ENCODE measurements around the gene CAMKK1.

Gene CAMKK1

DNA sequence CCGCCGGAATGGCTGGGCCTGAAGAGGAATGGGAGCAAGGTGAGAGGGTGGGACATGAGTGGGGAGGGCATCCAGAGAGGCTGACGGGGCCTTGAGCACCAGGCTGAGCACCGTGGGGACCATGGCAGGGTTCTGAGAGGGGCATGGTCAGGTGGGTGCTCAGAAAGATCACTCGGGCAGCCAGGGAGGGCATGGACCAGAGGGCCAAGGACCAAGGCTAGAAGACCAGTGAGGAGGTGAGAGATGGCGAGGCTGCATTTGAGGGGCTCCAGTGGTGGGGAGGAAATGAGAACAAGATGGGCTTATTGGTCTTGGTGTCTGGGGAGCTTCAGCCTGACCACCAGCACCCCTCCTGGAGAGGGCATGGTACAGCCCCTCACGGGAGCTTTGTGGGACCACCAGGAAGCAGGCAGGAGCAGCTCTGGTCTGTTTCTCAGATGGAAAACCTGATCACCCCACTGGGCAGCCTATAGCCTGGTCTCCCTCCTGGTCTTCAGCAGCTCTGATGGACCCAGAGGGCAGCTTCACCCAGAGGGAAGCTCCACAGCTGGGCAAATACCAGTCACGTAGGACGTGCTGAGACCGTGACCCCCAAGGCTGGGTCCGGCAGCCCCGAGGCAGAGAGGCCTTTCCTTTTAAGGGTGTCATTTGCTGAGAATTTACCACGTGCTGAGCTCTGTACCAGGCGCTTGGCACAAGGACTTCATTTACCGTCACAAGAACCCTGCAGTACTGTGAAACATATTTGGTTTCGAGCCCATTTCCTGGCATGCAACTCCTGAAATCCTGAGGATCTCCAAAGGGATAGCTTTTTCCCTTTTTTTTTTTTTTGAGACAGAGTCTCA lies 35.4 kb downstream of the CAMKK1 start:
- no peak for TF ChIP-seq TAF1 (IDR thresholded peaks at IDR 0.05; ENCODE audit: borderline replicate concordance, insufficient read depth, low read length)
- TF ChIP-seq, protein P1, sequence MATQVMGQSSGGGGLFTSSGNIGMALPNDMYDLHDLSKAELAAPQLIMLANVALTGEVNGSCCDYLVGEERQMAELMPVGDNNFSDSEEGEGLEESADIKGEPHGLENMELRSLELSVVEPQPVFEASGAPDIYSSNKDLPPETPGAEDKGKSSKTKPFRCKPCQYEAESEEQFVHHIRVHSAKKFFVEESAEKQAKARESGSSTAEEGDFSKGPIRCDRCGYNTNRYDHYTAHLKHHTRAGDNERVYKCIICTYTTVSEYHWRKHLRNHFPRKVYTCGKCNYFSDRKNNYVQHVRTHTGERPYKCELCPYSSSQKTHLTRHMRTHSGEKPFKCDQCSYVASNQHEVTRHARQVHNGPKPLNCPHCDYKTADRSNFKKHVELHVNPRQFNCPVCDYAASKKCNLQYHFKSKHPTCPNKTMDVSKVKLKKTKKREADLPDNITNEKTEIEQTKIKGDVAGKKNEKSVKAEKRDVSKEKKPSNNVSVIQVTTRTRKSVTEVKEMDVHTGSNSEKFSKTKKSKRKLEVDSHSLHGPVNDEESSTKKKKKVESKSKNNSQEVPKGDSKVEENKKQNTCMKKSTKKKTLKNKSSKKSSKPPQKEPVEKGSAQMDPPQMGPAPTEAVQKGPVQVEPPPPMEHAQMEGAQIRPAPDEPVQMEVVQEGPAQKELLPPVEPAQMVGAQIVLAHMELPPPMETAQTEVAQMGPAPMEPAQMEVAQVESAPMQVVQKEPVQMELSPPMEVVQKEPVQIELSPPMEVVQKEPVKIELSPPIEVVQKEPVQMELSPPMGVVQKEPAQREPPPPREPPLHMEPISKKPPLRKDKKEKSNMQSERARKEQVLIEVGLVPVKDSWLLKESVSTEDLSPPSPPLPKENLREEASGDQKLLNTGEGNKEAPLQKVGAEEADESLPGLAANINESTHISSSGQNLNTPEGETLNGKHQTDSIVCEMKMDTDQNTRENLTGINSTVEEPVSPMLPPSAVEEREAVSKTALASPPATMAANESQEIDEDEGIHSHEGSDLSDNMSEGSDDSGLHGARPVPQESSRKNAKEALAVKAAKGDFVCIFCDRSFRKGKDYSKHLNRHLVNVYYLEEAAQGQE (IDR thresholded peaks at IDR 0.05; ENCODE audit: insufficient read depth in 1 of 2, low read depth in 2 of 2, low read length in 2 of 2), result no peak
- TF ChIP-seq POLR2AphosphoS5 (IDR thresholded peaks at IDR 0.05; ENCODE audit: low read depth, low read length), result no peak

DNA sequence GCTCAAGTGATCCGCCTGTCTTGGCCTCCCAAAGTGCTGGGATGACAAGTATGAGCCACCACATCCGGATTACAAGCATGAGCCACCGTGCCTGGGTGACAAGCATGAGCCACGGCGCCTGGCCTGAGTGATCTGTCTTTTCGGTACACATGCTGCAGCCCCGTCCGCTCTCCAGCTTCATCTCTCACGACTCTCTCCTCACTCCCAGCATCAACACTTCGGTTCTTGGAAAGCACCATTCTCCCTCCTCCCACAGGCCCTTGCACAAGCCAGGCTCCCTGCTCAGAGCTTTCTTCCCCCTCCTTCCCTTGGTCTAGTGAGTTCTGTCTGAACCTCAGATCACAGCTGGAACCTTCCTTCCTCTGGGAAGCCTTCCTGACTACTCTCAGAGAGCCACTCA lies 40.3 kb downstream of the CAMKK1 start:
- TF ChIP-seq SIN3A (IDR thresholded peaks at IDR 0.05; ENCODE audit: borderline replicate concordance, insufficient read depth, low read length), result no peak
- TF ChIP-seq POLR2AphosphoS5 (IDR thresholded peaks at IDR 0.05; ENCODE audit: low read depth, low read length), result no peak
- no peak for TF ChIP-seq FOXP2 (optimal IDR thresholded peaks at IDR 0.05; ENCODE audit: borderline replicate concordance, extremely low read depth, extremely low read length, insufficient read depth)
- no peak for TF ChIP-seq TAF1 (IDR thresholded peaks at IDR 0.05; ENCODE audit: borderline replicate concordance, insufficient read depth, low read length)
- TF ChIP-seq, protein P1 (IDR thresholded peaks at IDR 0.05; ENCODE audit: insufficient read depth in 1 of 2, low read depth in 2 of 2, low read length in 2 of 2), result no peak

DNA sequence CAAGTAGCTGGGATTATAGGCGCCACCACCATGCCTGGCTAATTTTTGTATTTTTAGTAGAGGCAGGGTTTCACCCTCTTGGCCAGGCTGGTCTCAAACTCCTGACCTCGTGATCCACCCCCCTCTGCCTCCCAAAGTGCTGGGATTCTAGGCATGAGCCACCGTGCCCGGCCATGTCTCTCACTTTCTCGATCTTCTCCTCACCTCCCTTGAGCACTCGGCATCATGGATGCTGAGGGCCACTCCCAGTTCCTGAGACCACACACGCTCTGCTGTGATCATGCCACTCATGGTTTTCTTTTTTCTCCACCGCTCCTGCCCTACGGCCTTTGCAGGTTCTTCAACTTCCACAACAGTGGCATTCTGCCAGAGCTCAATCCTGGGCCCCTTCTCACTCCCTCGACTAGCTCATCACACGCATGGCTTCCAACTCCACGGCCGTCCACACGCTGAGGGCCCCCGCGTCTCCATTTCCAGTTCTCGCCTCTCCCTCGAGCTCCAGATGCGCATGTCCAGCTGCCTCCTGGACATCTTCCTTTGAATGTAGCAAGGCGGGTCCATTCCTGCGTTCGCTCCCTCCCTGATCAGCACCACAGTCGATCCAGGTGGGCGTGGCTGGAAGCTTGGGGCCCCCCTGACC lies 41.3 kb downstream of the CAMKK1 start:
- TF ChIP-seq TAF1 (IDR thresholded peaks at IDR 0.05; ENCODE audit: borderline replicate concordance, insufficient read depth, low read length) (no peak), POLR2AphosphoS5 (IDR thresholded peaks at IDR 0.05; ENCODE audit: low read depth, low read length) (no peak), FOXP2 (optimal IDR thresholded peaks at IDR 0.05; ENCODE audit: borderline replicate concordance, extremely low read depth, extremely low read length, insufficient read depth) (no peak), SIN3A (IDR thresholded peaks at IDR 0.05; ENCODE audit: borderline replicate concordance, insufficient read depth, low read length) (no peak)

DNA sequence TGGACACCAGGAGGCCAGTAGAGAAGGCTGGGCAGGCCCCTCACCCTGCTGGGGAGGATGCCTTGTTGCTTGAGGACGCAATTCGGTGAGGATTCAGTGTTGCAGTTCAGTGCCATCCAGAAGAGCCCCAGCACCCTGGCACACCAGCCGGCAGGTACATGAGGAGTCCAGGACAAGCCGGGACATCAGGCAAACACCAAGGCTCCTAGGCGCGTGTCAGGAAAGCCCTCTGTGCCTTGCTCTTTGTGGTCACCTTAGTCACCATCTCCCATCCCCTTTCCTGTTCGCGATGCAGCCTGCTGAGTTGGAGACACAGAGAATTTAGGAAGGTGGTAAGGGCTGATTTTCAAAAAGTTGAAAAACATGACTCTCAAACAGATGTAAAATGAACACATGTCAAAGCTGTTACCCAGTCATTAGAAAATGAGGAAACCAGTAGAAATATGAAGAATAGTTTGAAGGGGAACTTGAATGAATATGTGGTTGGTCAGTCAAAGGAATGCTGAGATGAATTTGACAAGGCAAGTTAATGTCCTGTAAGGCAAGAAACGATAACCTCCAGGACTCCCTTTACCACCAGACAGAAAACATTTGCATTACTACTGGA lies 44.5 kb downstream of the CAMKK1 start:
- TF ChIP-seq FOXP2 (optimal IDR thresholded peaks at IDR 0.05; ENCODE audit: borderline replicate concordance, extremely low read depth, extremely low read length, insufficient read depth) (no peak), POLR2AphosphoS5 (IDR thresholded peaks at IDR 0.05; ENCODE audit: low read depth, low read length) (no peak), TAF1 (IDR thresholded peaks at IDR 0.05; ENCODE audit: borderline replicate concordance, insufficient read depth, low read length) (no peak), SIN3A (IDR thresholded peaks at IDR 0.05; ENCODE audit: borderline replicate concordance, insufficient read depth, low read length) (no peak)
- TF ChIP-seq, protein P1 (IDR thresholded peaks at IDR 0.05; ENCODE audit: insufficient read depth in 1 of 2, low read depth in 2 of 2, low read length in 2 of 2), result no peak

DNA sequence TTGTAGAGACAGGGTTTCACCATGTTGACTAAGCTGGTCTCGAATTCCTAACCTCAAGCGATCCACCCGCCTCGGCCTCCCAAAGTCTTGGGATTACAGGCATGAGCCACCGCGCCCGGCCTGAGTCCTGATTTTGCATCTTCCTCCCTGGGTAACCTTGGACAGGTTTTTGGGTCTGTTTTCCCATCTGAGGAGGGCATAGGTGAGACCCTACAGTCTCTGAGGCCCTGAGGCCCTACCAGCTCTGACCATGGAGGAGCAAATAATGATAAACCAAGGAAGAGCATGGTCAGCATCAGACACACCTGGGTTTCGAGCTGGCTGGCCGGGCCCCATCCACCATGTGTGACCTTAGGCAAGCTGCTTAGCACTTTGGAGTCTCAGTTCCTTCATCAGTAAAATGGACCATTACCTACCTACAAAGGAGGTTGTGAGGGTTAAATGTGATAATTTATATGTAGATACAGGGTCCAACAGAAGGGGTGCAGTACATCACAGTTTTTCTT lies 45.6 kb downstream of the CAMKK1 start:
- TF ChIP-seq, protein P1 (IDR thresholded peaks at IDR 0.05; ENCODE audit: insufficient read depth in 1 of 2, low read depth in 2 of 2, low read length in 2 of 2), result no peak
- TF ChIP-seq FOXP2 (optimal IDR thresholded peaks at IDR 0.05; ENCODE audit: borderline replicate concordance, extremely low read depth, extremely low read length, insufficient read depth), result no peak
- TF ChIP-seq POLR2AphosphoS5 (IDR thresholded peaks at IDR 0.05; ENCODE audit: low read depth, low read length), result no peak
- no peak for TF ChIP-seq SIN3A (IDR thresholded peaks at IDR 0.05; ENCODE audit: borderline replicate concordance, insufficient read depth, low read length)
- no peak for TF ChIP-seq TAF1 (IDR thresholded peaks at IDR 0.05; ENCODE audit: borderline replicate concordance, insufficient read depth, low read length)
